Mesothelial cell of epicardium (in vitro differentiated cells): ENCODE data around the gene AREG. TPM values are rescaled to one million over a fixed set of nuclear protein-coding genes. Genes with fewer than 3 reads are reported as not detected.

Experiments used
- DNase-seq, 2 experiments: peaks; one replicate each; pipeline ENCODE4 v3.0.0; 2021; ENCODE audit warnings: low spot score in 2 of 2; ENCODE audit not compliant: unreplicated experiment in 2 of 2
- H3K27ac Mint-ChIP-seq: 2 replicates; pipeline ENCODE4 v1.8.0; 2021; ENCODE audit warnings: mixed read lengths
- H3K27me3 Mint-ChIP-seq: 2 replicates; pipeline ENCODE4 v1.8.0; 2021; ENCODE audit warnings: low read depth, mixed read lengths
- H3K36me3 Mint-ChIP-seq: 2 replicates; pipeline ENCODE4 v1.8.0; 2021; ENCODE audit warnings: mixed read lengths
- H3K4me1 Mint-ChIP-seq: 2 replicates; pipeline ENCODE4 v1.8.0; 2021; ENCODE audit warnings: mixed read lengths
- H3K4me3 Mint-ChIP-seq: 2 replicates; pipeline ENCODE4 v1.8.0; 2021; ENCODE audit warnings: mild to moderate bottlenecking, moderate library complexity, mixed read lengths
- H3K9me3 Mint-ChIP-seq: 2 replicates; pipeline ENCODE4 v1.8.0; 2021; ENCODE audit warnings: mixed read lengths
- total RNA-seq: library from RNA; stranded (reverse); gene quantifications from 3 replicates; pipeline ENCODE4 v1.2.1, GENCODE V29; 2021
- TF ChIP-seq, protein P1 (sequence below): fragments of 200-600 bp; sonication (generic); IDR thresholded peaks from one replicate; pipeline ENCODE4 v1.5.0; 2021; ENCODE audit warnings: antibody characterized with exemption; ENCODE audit not compliant: unreplicated experiment

Gene AREG
- total RNA-seq, 1 donor from 2014 or later: 1.5 TPM

GRCh38 chr4:74424111-74424510 lies 20.8 kb upstream of the AREG start:
- no peak for DNase-seq
- Mint-ChIP-seq H3K4me1 (peaks cover 24% of the 10 kb centered on the region), H3K36me3 (no peaks in the 10 kb centered on the region), H3K27ac (peak overlapping the region; percentile 24), H3K27me3 (no peaks in the 10 kb centered on the region), H3K4me3 (no peak overlapping the region), H3K9me3 (no peaks in the 10 kb centered on the region)
- TF ChIP-seq, protein P1, sequence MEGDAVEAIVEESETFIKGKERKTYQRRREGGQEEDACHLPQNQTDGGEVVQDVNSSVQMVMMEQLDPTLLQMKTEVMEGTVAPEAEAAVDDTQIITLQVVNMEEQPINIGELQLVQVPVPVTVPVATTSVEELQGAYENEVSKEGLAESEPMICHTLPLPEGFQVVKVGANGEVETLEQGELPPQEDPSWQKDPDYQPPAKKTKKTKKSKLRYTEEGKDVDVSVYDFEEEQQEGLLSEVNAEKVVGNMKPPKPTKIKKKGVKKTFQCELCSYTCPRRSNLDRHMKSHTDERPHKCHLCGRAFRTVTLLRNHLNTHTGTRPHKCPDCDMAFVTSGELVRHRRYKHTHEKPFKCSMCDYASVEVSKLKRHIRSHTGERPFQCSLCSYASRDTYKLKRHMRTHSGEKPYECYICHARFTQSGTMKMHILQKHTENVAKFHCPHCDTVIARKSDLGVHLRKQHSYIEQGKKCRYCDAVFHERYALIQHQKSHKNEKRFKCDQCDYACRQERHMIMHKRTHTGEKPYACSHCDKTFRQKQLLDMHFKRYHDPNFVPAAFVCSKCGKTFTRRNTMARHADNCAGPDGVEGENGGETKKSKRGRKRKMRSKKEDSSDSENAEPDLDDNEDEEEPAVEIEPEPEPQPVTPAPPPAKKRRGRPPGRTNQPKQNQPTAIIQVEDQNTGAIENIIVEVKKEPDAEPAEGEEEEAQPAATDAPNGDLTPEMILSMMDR: no peak

DNA sequence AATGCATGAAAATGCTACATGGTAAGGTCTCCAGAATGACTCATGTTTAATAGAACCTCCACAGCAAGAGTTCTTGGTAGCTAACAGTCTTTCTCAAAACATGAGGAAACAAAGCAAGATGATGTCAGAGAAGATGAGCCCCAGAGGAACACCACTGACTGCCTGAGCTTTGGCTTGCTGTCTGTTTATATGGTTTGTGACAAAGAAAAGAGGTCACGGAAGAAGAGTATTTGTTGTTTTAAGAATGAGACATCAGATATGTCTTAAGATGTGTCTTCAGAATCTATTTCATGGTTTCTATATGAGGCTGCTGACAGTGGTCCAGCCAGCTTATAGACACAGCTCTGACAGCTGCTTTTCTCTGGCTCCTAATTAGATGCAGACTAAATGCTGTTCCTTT lies 18.8 kb upstream of the AREG start:
- DNase-seq: no peak
- TF ChIP-seq, protein P1: no peak
- Mint-ChIP-seq H3K27me3 (no peaks in the 10 kb centered on the region), H3K27ac (no peak overlapping the region), H3K36me3 (no peaks in the 10 kb centered on the region), H3K9me3 (no peaks in the 10 kb centered on the region), H3K4me1 (peaks cover 24% of the 10 kb centered on the region), H3K4me3 (no peak overlapping the region)

GRCh38 chr4:74428276-74428675 lies 16.7 kb upstream of the AREG start:
- peaks cover 17% of the 10 kb centered on the region for H3K4me1 Mint-ChIP-seq
- H3K27ac Mint-ChIP-seq: no peak overlapping the region
- H3K4me3 Mint-ChIP-seq: no peak overlapping the region
- H3K36me3 Mint-ChIP-seq: no peaks in the 10 kb centered on the region
- DNase-seq: no peak
- H3K9me3 Mint-ChIP-seq: no peaks in the 10 kb centered on the region
- H3K27me3 Mint-ChIP-seq: no peaks in the 10 kb centered on the region
- TF ChIP-seq, protein P1: no peak

- no peak for DNase-seq
- TF ChIP-seq, protein P1: no peak
- no peak overlapping the region for H3K4me3 Mint-ChIP-seq
- H3K9me3 Mint-ChIP-seq: peaks cover 4% of the 10 kb centered on the region
- H3K4me1 Mint-ChIP-seq: peaks cover 10% of the 10 kb centered on the region
- H3K36me3 Mint-ChIP-seq: no peaks in the 10 kb centered on the region
- no peaks in the 10 kb centered on the region for H3K27me3 Mint-ChIP-seq
- no peak overlapping the region for H3K27ac Mint-ChIP-seq
Observed at GRCh38 chr4:74431113-74431826, 13.7 kb upstream of the AREG start.

DNA sequence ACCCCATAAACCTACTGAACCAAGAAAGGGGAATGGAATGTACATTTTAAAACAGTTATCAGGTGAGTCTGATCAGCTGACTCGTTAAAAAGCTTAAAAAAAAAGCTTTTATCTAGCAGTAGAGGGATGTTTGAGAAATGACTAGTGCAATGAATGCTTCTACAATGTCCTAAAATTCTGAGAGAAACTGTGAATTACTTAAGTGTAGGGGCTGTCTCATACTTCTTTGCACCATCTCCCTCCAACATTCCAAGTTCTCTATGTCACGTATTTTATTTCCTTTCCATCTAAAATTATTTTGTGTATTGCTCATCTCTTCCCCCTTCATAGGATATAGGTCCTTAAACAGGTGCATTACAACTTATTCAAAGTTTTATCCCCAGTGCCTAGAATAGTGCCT lies 11.9 kb upstream of the AREG start:
- H3K9me3 Mint-ChIP-seq: peaks cover 4% of the 10 kb centered on the region
- H3K4me3 Mint-ChIP-seq: no peak overlapping the region
- no peak overlapping the region for H3K27ac Mint-ChIP-seq
- TF ChIP-seq, protein P1: no peak
- H3K4me1 Mint-ChIP-seq: peaks cover 10% of the 10 kb centered on the region
- H3K36me3 Mint-ChIP-seq: no peaks in the 10 kb centered on the region
- H3K27me3 Mint-ChIP-seq: no peaks in the 10 kb centered on the region
- DNase-seq: no peak
